H9 (cell line): ENCODE measurements around the gene POU2F2. TPM values are rescaled to one million over a fixed set of nuclear protein-coding genes. Genes with fewer than 3 reads are reported as not detected.

Experiments
- DNase-seq: peaks from one replicate; pipeline ENCODE4 v3.0.0-alpha.2; 2017
- H2AFZ ChIP-seq: one replicate; pipeline ENCODE4 v1.6.1; 2013; ENCODE audit warnings: mild to moderate bottlenecking, low read length, control low read depth, moderate library complexity
- H2AK5ac ChIP-seq: 2 replicates; pipeline ENCODE4 v1.6.1; 2013; ENCODE audit warnings: low read length, control low read depth, mixed read lengths; ENCODE audit not compliant: insufficient read length
- H2BK120ac ChIP-seq: one replicate; pipeline ENCODE4 v1.6.1; 2013; ENCODE audit warnings: low read depth, mild to moderate bottlenecking, low read length, control low read depth, inconsistent platforms; ENCODE audit not compliant: poor library complexity, severe bottlenecking
- H2BK12ac ChIP-seq: 2 replicates; pipeline ENCODE4 v1.6.1; 2013; ENCODE audit warnings: low read length, control low read depth, mixed read lengths, low read depth; ENCODE audit not compliant: insufficient read length
- H2BK15ac ChIP-seq: 2 replicates; pipeline ENCODE4 v1.6.1; 2013; ENCODE audit warnings: low read depth, low read length, control low read depth
- H2BK20ac ChIP-seq: one replicate; pipeline ENCODE4 v1.6.1; 2013; ENCODE audit warnings: low read depth, mild to moderate bottlenecking, low read length, control low read depth, inconsistent platforms; ENCODE audit not compliant: poor library complexity, severe bottlenecking
- H2BK5ac ChIP-seq: 2 replicates; pipeline ENCODE4 v1.6.1; 2013; ENCODE audit warnings: low read length, control low read depth, mixed read lengths; ENCODE audit not compliant: insufficient read length
- H3K14ac ChIP-seq: 2 replicates; pipeline ENCODE4 v1.6.1; 2013; ENCODE audit warnings: low read length, control low read depth; ENCODE audit not compliant: insufficient read depth
- H3K18ac ChIP-seq: 2 replicates; pipeline ENCODE4 v1.6.1; 2013; ENCODE audit warnings: low read depth, mild to moderate bottlenecking, mixed read lengths, low read length, control low read depth; ENCODE audit not compliant: insufficient read length
- H3K23ac ChIP-seq: 2 replicates; pipeline ENCODE4 v1.6.1; 2013; ENCODE audit warnings: low read length, control low read depth, mixed read lengths, low read depth; ENCODE audit not compliant: insufficient read length
- H3K23me2 ChIP-seq: 2 replicates; pipeline ENCODE4 v1.6.1; 2013; ENCODE audit warnings: low read depth, mild to moderate bottlenecking, mixed read lengths, low read length, control low read depth; ENCODE audit not compliant: insufficient read length, poor library complexity, severe bottlenecking
- H3K27ac ChIP-seq: 2 replicates; pipeline ENCODE4 v1.5.1; 2013; ENCODE audit warnings: low read length, control low read depth, mixed read lengths, low read depth; ENCODE audit not compliant: insufficient read length
- H3K27me3 ChIP-seq: 2 replicates; pipeline ENCODE4 v1.6.1; 2013; ENCODE audit warnings: low read length, control low read depth, inconsistent platforms; ENCODE audit not compliant: insufficient read depth
- H3K4ac ChIP-seq: 2 replicates; pipeline ENCODE4 v1.6.1; 2013; ENCODE audit warnings: low read depth, mild to moderate bottlenecking, control low read depth, inconsistent platforms, low read length, moderate library complexity
- H3K4me1 ChIP-seq: 2 replicates; pipeline ENCODE4 v1.6.1; 2013; ENCODE audit warnings: low read length, control low read depth, inconsistent platforms; ENCODE audit not compliant: insufficient read depth
- H3K4me2 ChIP-seq: 2 replicates; pipeline ENCODE4 v1.6.1; 2013; ENCODE audit warnings: low read length, control low read depth, mixed read lengths; ENCODE audit not compliant: insufficient read length, insufficient read depth
- H3K56ac ChIP-seq: 2 replicates; pipeline ENCODE4 v1.6.1; 2013; ENCODE audit warnings: low read depth, mild to moderate bottlenecking, mixed read lengths, low read length, control low read depth; ENCODE audit not compliant: insufficient read length
- H3K79me1 ChIP-seq: 2 replicates; pipeline ENCODE4 v1.6.1; 2013; ENCODE audit warnings: low read depth, mild to moderate bottlenecking, moderate library complexity, low read length, control low read depth, inconsistent platforms; ENCODE audit not compliant: insufficient read depth, poor library complexity, severe bottlenecking
- H3K79me2 ChIP-seq: 2 replicates; pipeline ENCODE4 v1.6.1; 2013; ENCODE audit warnings: low read length, control low read depth, inconsistent platforms; ENCODE audit not compliant: insufficient read depth
- H3K9ac ChIP-seq: 2 replicates; pipeline ENCODE4 v1.6.1; 2013; ENCODE audit warnings: low read length, control low read depth, mixed read lengths; ENCODE audit not compliant: insufficient read length; ENCODE audit errors: extremely low read depth
- H3K9me3 ChIP-seq: one replicate; pipeline ENCODE4 v1.6.1; 2013; ENCODE audit warnings: low read depth, low read length, inconsistent platforms; ENCODE audit not compliant: control insufficient read depth
- H3T11ph ChIP-seq: one replicate; pipeline ENCODE4 v1.6.1; 2013; ENCODE audit warnings: mild to moderate bottlenecking, low read length, control low read depth, inconsistent platforms
- H4K20me1 ChIP-seq: one replicate; pipeline ENCODE4 v1.6.1; 2013; ENCODE audit not compliant: control insufficient read depth, insufficient read length, insufficient read depth
- H4K5ac ChIP-seq: 2 replicates; pipeline ENCODE4 v1.6.1; 2013; ENCODE audit warnings: low read depth, mild to moderate bottlenecking, mixed read lengths, low read length, control low read depth; ENCODE audit not compliant: insufficient read length
- H4K8ac ChIP-seq: replicated peaks from 2 replicates; pipeline ENCODE4 v1.6.1; 2013; ENCODE audit warnings: low read length, control low read depth, mixed read lengths, low read depth; ENCODE audit not compliant: insufficient read length
- H4K91ac ChIP-seq: 2 replicates; pipeline ENCODE4 v1.6.1; 2013; ENCODE audit warnings: low read depth, mild to moderate bottlenecking, moderate library complexity, mixed read lengths, low read length, control low read depth; ENCODE audit not compliant: insufficient read length
- H3K27ac Mint-ChIP-seq, 3 experiments: 2 replicates in 2 of 3; 3 replicates in 1 of 3; pipeline ENCODE4 v1.8.0; 2020 to 2021; ENCODE audit warnings: mixed read lengths in 3 of 3, mild to moderate bottlenecking in 1 of 3, moderate library complexity in 1 of 3
- H3K27me3 Mint-ChIP-seq: 2 replicates; pipeline ENCODE4 v1.8.0; 2021; ENCODE audit warnings: low read depth, mild to moderate bottlenecking, moderate library complexity, mixed read lengths
- H3K36me3 Mint-ChIP-seq, 3 experiments: 2 replicates in 2 of 3; 3 replicates in 1 of 3; pipeline ENCODE4 v1.8.0; 2020 to 2021; ENCODE audit warnings: low read depth in 3 of 3, mixed read lengths in 3 of 3; ENCODE audit not compliant: insufficient read depth in 1 of 3
- H3K4me1 Mint-ChIP-seq, 2 experiments: 2 replicates each; pipeline ENCODE4 v1.8.0; 2020; ENCODE audit warnings: mixed read lengths in 2 of 2
- H3K4me3 Mint-ChIP-seq, 2 experiments: 2 replicates in 1 of 2; 3 replicates in 1 of 2; pipeline ENCODE4 v1.8.0; 2020 to 2021; ENCODE audit warnings: mild to moderate bottlenecking in 2 of 2, mixed read lengths in 2 of 2, moderate library complexity in 1 of 2
- H3K9me3 Mint-ChIP-seq, 2 experiments: 2 replicates in 1 of 2; 3 replicates in 1 of 2; pipeline ENCODE4 v1.8.0; 2020; ENCODE audit warnings: mild to moderate bottlenecking in 2 of 2, mixed read lengths in 2 of 2, moderate library complexity in 1 of 2
- CTCF ChIP-seq: fragments of 200-600 bp; sonication (generic); conservative IDR thresholded peaks from 3 replicates; pipeline ENCODE4 v1.8.0; 2021; ENCODE audit warnings: antibody characterized with exemption, mild to moderate bottlenecking
- WGBS: extraction: QIAGEN DNeasy Blood & Tissue Kit; methylation state at CpG from one replicate; pipeline ENCODE4 v1.1.7; 2013; ENCODE audit warnings: missing lambda C conversion rate, low lambda C conversion rate, mixed read lengths; ENCODE audit not compliant: insufficient read length; ENCODE audit errors: extremely low coverage; 5-methylcytosine and 5-hydroxymethylcytosine counted together
- total RNA-seq: library from RNA; stranded (reverse); gene quantifications from 2 replicates; pipeline ENCODE4 v1.2.1, GENCODE V29; 2021

POU2F2 gene
- total RNA-seq, 1 experiment from 2014 or later, result 2.9 TPM

DNA sequence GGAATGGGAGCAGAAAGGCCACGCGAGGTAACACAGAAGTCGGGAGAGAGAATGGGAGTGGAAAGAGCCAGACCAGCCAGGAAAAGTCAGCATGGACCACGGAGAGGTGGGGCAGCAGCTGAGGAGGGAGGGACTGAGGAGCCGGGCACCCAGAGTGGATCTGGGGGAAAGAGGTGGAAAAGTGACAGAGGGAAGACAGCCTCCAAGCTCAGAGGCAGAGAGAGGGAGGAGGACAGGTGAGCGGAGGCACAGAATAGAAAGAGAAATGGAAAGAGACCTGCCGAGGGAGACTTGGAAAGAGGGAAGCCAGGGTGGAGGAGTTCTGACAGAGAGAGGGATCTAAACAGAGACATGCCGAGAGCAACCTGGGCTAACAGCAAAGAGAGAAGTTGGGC is 63.9 kb downstream of the POU2F2 start:
- H3K4me2 ChIP-seq, result peak overlapping the region; percentile 81
- peak overlapping the region; percentile 46 for H3K9ac ChIP-seq
- H3K27me3 ChIP-seq, result no peaks in the 10 kb centered on the region
- H2BK12ac ChIP-seq, result no peak overlapping the region
- no peak for TF ChIP-seq CTCF
- Mint-ChIP-seq H3K27ac (no peak overlapping the region), H3K4me1 (peaks cover 9 to 14% of the 10 kb centered on the region in 2 experiments), H3K9me3 (no peaks in the 10 kb centered on the region), H3K4me3 (no peak overlapping the region), H3K27me3 (no peaks in the 10 kb centered on the region; the same call in 1 of the 2 replicates), H3K36me3 (peaks cover 10 to 22% (median 20%) of the 10 kb centered on the region in 3 experiments)
- H4K20me1 ChIP-seq, result no peaks in the 10 kb centered on the region
- no peak overlapping the region for H3K56ac ChIP-seq
- H2BK5ac ChIP-seq, result no peak overlapping the region
- WGBS, result no CpG with 5 or more reads among the region's 8 CpGs
- H3K79me2 ChIP-seq, result peaks cover 3% of the 10 kb centered on the region; the same call in 1 of the 2 replicates
- no peak overlapping the region for H3K14ac ChIP-seq
- H2BK120ac ChIP-seq, result no peak overlapping the region
- no peak overlapping the region for H3K23ac ChIP-seq
- H2BK15ac ChIP-seq, result no peak overlapping the region
- H3K23me2 ChIP-seq, result peaks cover 16% of the 10 kb centered on the region
- H4K5ac ChIP-seq, result no peak overlapping the region
- H4K91ac ChIP-seq, result no peak overlapping the region
- no peak overlapping the region for H3T11ph ChIP-seq
- no peaks in the 10 kb centered on the region for H3K9me3 ChIP-seq
- H3K18ac ChIP-seq, result no peak overlapping the region
- H3K4me1 ChIP-seq, result peaks cover 2% of the 10 kb centered on the region; the same call in 1 of the 2 replicates
- no peak for DNase-seq
- H2AK5ac ChIP-seq, result no peak overlapping the region
- no peaks in the 10 kb centered on the region for H3K79me1 ChIP-seq
- H2BK20ac ChIP-seq, result no peak overlapping the region
- H3K27ac ChIP-seq, result no peak overlapping the region
- no peak overlapping the region for H3K4ac ChIP-seq
- H4K8ac ChIP-seq, result no peak overlapping the region
- no peak overlapping the region for H2AFZ ChIP-seq
